GM18858 (cell line): ENCODE results near the gene OR4D2.

ENCODE experiments used
- ATAC-seq: cut with Tn5 transposase; IDR thresholded peaks from one replicate; pipeline ENCODE4 v1.9.1; 2021; ENCODE audit not compliant: unreplicated experiment

OR4D2 gene

GRCh38 chr17:58172369-58173071, 5.7 kb downstream of the OR4D2 start:
- no peak for ATAC-seq

DNA sequence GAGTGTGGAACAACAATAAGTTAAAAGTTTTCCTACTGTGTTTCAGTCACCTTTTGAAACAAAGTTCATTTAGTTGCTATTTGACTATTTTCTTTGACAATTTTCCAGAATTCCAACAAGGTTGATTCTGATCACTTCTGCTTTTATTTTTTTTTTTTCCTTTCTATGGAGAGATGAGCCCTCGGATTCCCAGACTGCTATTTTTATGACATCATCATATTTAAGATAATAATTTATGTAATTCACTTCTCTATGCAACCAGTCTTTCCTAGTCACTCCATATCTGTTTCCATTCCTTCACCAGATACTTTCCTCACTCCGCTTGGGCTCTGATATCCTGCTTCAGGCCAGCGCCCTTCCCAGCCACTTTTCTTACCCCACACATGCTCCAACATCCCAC, 8.1 kb downstream of the OR4D2 start:
- ATAC-seq: no peak

DNA sequence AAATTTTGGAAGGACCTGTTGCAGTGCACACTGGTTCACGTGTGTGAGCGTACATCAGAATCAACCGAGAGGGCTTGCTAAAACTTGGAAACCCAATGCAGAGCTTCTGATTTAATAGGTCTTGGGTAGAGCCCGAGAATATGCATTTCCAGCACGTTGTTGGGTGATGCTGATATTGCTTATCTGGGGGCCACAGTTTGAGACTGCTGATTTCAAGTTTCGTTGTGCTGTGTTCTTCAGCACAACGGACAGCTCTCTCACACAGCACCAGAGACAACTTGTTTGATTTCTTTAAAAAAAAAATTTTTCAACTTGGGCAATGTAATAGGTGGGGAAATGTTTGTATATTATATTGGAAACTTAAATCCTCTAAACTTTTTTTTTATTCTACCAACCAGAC, 9.4 kb downstream of the OR4D2 start:
- no peak for ATAC-seq

GRCh38 chr17:58181796-58182195, 15.0 kb downstream of the OR4D2 start:
- no peak for ATAC-seq

DNA sequence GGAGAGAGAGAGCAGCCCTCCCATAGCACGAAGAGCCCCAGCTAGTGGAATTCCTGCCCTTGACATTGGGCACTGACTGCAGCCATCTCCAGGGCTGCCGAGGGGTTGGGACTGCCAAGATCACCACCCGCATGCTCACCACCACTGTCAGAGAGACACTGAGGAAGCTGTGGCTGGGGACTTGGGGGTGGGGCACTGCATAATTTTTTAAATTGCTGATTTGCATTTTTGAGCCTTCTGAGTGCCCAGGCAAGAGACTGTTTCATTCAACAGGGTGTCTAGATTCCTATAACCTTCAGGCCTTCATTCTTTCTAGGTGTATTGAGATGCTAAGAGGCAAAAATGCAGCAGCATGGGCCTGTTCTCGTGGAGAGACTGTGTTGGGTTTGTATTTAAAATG, 16.7 kb downstream of the OR4D2 start:
- ATAC-seq: no peak

DNA sequence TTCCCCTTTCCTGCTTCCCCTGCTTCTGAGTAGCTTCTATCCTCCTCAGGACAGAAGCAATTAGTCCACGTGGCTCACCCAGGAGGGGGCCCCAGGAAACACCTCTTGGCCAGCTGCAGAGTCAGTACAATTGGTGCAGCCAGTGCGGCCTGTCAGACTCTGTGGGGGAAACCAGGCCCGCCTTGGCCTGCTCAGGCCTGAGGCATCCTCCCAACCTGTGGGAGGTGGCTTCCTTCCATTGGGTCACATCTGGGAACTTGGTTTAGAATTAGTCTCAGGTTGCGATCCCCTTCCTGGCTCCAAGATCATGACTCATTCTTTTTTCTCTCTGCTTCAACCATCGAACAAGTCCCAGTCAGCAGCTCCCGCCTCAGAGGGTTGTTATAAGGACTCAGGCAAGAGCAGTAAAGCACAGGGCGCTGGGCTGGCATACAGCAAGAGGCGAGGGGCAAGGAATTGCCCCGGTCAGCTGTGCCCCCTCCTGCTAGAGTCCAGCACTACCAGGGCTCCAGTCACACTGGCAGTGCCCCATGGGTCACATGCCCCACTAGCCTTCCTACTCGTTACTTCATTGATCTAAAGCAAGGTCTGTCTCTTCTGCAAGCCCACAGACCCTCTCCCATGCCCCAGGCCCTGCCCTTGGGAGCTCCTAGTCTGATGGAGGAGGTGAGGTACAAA, 17.7 kb downstream of the OR4D2 start:
- no peak for ATAC-seq

- no peak for ATAC-seq
Measured at GRCh38 chr17:58184986-58185761, 18.4 kb downstream of the OR4D2 start.

DNA sequence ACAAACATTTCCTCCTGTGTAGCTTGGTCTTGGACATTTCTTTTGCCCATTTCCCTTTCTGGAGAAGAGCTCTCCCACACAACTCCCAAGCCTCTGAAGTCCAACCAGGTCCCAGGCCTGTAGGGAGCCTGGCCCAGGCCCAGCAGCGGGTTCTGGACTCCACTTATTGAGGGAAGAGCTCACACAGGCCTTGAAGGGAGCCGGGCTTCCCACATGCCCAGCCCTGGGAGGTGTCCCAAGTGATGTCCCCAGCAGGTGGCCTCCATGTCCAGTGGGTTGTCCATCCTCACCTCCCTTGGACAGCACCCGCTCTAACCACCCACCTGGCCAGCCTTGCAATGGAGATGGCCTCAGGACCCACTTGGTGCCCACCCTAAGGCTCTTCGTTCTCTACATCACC, 19.8 kb downstream of the OR4D2 start:
- no peak for ATAC-seq

DNA sequence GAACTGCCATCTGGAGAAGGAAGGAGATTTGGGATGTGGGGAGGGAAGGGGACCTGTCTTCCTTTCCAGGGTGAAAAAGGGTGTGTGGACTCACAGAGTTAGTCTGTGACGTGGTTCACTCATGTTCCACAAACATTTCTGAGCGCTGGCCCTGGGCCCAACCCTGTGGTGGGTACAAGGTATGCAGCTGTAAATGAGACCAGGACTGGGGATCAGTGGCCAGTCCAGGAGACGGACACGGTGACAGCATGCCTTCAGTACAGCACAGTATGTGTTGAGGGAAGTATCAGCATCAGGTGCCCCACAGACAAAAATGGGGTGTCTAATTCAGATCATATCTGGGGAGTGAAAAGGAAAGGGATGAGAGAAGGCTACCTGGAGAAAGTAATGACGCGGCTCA, 20.3 kb downstream of the OR4D2 start:
- ATAC-seq: no peak

- no peak for ATAC-seq
Measured at GRCh38 chr17:58187675-58188074, 20.9 kb downstream of the OR4D2 start.

GRCh38 chr17:58189436-58190146, 22.8 kb downstream of the OR4D2 start:
- no peak for ATAC-seq

DNA sequence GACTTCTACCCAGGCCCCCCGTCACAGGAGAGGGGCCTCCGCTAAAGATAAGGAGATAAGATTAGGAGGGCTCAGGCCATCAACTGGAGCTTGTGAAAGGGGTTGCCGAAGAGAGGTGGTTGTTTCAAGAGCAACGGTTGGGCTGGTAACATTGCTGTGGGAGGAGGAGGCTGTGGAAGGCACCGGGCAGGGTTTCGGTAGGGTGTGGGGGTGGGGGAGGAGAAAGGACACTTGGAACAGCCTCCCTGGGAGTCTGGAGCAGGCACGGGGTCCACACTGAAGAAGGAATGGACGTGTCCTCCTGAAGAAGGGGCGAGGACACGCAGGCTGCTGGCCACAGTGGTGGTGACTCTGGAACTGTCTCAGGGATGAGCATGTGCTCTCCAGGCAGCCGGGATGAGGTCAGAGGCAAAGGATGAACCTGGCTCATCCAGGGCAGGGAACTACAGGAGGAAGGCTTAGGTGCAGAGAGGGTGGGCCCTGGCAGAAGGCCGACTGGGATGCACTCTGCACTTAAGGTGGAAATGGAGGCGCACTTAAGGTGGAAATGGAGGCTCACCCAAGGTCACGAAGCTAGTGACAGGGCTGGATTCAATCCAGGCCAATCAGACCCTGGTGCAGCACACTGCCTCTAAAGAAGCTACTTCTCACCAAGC, 24.6 kb downstream of the OR4D2 start:
- no peak for ATAC-seq

DNA sequence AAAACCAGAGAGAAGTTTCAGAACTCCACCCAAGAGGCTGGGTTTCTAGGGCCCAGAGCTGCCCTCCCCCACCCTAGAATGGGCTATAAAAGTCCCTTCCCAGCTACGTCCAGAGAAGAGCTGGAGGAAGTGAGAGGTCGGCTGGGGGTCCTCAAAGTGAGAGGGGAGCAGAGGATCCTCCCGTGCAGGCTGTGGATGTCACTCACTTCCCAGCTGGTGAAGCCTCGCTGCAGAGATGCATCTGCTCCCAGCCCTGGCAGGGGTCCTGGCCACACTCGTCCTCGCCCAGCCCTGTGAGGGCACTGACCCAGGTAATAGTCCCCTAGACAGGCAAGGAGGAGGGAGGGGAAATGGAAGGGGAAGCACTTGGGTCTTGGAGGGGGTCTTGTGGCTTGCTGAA, 25.8 kb downstream of the OR4D2 start, which contains the start of gene EPX:
Gene EPX, plus strand, starts transcription at position 115 of the 400 bp plus-strand sequence. Its CDS starts 121 bp downstream, at position 236.
- ATAC-seq: no peak

DNA sequence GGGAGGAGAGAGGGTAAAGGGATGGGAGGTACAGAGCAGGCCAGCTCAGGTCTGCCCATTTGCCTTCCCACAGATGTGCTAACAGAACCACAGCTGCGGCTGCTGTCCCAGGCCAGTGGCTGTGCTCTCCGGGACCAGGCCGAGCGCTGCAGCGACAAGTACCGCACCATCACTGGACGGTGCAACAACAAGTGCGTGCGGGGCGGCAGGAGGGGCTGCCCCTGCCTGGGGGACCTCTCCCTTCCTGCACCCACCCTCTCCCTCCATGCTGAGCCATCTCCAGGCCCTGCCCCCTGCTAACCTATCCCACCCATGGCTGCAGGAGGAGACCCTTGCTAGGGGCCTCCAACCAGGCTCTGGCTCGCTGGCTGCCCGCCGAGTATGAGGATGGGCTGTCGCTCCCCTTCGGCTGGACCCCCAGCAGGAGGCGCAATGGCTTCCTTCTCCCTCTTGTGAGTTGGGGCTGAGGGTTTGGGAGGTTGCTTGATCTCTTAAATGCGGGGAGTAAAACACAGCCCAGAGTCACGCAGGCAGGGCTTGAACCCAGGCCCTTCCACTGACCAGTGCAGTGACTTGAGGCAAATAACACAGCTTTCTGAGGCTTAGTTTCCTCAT, 27.0 kb downstream of the OR4D2 start:
- ATAC-seq: no peak

DNA sequence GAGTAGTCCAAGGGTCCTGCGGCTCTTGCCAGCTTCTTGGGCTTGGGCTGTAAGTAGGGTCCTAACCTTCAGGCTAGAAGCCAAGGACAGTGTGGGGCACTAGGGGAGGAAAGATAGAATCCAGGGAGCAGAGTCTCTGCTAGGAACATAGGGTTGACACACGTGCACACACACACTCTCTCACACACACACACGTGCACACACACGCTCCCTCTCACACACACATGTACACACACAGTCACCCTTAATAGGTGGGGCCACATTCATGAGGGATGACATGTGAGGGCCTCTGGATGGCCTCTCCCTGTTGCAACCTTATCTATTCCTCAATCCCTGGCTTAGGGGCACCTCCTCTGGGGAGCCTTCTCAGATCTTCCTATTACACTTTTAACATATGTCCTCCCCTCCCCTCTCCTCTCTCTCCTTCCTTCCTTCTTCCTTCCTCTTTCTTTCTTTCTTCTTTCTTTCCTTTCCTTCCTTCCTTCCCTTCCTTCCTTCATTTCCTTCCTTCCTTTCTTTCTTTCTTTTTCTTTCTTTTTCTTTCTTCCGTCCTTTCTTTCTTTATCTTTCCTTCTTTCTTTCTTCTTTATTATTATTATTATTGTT, 28.8 kb downstream of the OR4D2 start:
- no peak for ATAC-seq

GRCh38 chr17:58196610-58197009, 29.8 kb downstream of the OR4D2 start:
- no peak for ATAC-seq

- ATAC-seq: no peak
Measured at GRCh38 chr17:58200024-58200633, 33.3 kb downstream of the OR4D2 start.

DNA sequence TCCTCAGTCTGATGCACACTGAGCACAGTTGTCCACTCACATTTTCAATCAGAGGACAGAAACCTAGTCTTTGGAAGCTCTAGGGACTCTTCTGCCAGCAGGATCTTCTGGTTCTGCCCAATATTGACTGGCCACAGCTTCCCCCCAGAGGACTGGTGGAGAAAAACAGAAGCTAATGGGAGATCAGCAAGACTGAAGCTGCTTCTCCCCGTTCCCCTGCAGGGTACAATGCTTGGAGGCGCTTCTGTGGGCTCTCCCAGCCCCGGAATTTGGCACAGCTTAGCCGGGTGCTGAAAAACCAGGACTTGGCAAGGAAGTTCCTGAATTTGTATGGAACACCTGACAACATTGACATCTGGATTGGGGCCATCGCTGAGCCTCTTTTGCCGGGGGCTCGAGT, 36.1 kb downstream of the OR4D2 start:
- ATAC-seq: no peak

DNA sequence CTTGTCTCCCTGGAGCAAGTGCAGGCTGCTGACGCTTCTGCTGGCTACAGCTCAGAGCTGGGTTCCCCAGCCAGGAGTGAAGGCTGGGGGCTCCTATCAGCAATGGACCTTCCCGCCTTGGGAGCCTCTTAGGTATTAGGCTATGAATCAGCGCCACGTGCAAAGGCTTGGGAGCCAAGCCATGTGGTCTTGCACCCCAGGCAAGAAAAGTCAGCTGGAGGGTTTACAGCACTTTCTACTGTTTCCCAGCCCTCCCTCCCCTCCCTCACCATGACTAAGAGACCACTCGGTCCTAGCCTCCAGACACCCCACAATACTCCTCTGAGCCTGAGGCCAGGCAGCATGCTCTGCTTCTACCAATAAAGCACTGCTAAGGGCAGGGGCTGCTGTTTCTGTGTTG, 38.0 kb downstream of the OR4D2 start:
- ATAC-seq: no peak

- ATAC-seq: no peak
Measured at GRCh38 chr17:58205936-58206335, 39.2 kb downstream of the OR4D2 start.
